SK-N-SH (cell line): ENCODE data around the gene ADCY9. TPM values are rescaled to one million over a fixed set of nuclear protein-coding genes. Genes with fewer than 3 reads are reported as not detected.

ENCODE experiments used
- CTCF ChIA-PET: fragments of 300-600, 350-600 bp; formaldehyde crosslinking; extraction: SDS; loops from one replicate; lab custom pipeline; 2021; lab: Yijun Ruan, JAX
- POLR2A ChIA-PET: fragments of 350-600 bp; sonication (Branson Sonifier 250); formaldehyde crosslinking; extraction: SDS; loops from one replicate; lab custom pipeline; 2020; ENCODE audit warnings: antibody characterized with exemption, inconsistent platforms; lab: Yijun Ruan, JAX
- DNase-seq: peaks from one replicate; pipeline ENCODE4 v3.0.0; 2012
- H2AFZ ChIP-seq: fragments of 200-600 bp; sonication (generic); 2 replicates; pipeline ENCODE4 v1.8.1; 2016; ENCODE audit warnings: antibody characterized with exemption, mild to moderate bottlenecking, low read depth
- H3F3A ChIP-seq: fragments of 200-600 bp; sonication (generic); replicated peaks from 2 replicates; pipeline ENCODE3; 2016; ENCODE audit warnings: antibody characterized with exemption, mild to moderate bottlenecking; ENCODE audit not compliant: insufficient read depth
- H3K27ac ChIP-seq, 2 experiments: fragments of 200-500 bp in 1 of 2; fragments of 200-600 bp in 1 of 2; sonication (Bioruptor generic) in 1 of 2; sonication (generic), shearing (Covaris generic) in 1 of 2; 2 replicates each; pipeline versions ENCODE4 v1.5.1 to v1.6.1; 2014 to 2016; ENCODE audit warnings: low read depth in 2 of 2, inconsistent platforms in 1 of 2, low read length in 1 of 2, mild to moderate bottlenecking in 1 of 2, mixed read lengths in 1 of 2
- H3K27me3 ChIP-seq: fragments of 200-600 bp; sonication (generic), shearing (Covaris generic); 2 replicates; pipeline ENCODE4 v1.6.1; 2016; ENCODE audit warnings: mixed run types; ENCODE audit not compliant: insufficient read depth
- H3K36me3 ChIP-seq, 2 experiments: fragments of 200-500 bp in 1 of 2; fragments of 200-600 bp in 1 of 2; sonication (Bioruptor generic) in 1 of 2; sonication (generic) in 1 of 2; replicated peaks in 1 of 2; 2 replicates each; pipeline versions ENCODE3 to v1.5.1; 2014 to 2016; ENCODE audit warnings: low read length in 1 of 2, mild to moderate bottlenecking in 1 of 2; ENCODE audit not compliant: insufficient read depth in 2 of 2, control insufficient read depth in 1 of 2
- H3K4me1 ChIP-seq, 2 experiments: fragments of 200-500 bp in 1 of 2; fragments of 200-600 bp in 1 of 2; sonication (Bioruptor generic) in 1 of 2; sonication (generic), shearing (Covaris generic) in 1 of 2; 2 replicates each; pipeline versions ENCODE4 v1.5.1 to v1.6.1; 2014 to 2016; ENCODE audit warnings: low read depth in 1 of 2, low read length in 1 of 2, mixed run types in 1 of 2; ENCODE audit not compliant: insufficient read depth in 2 of 2, control insufficient read depth in 1 of 2
- H3K4me2 ChIP-seq: fragments of 200-600 bp; sonication (generic), shearing (Covaris generic); 2 replicates; pipeline ENCODE4 v1.6.1; 2017; ENCODE audit warnings: mixed run types
- H3K4me3 ChIP-seq, 2 experiments: fragments of 200-500 bp in 1 of 2; fragments of 200-600 bp in 1 of 2; sonication (Bioruptor generic) in 1 of 2; sonication (generic), shearing (Covaris generic) in 1 of 2; 2 replicates each; pipeline versions ENCODE4 v1.5.1 to v1.8.1; 2014 to 2016; ENCODE audit warnings: low read depth in 2 of 2, inconsistent platforms in 1 of 2, low read length in 1 of 2, mild to moderate bottlenecking in 1 of 2, mixed read lengths in 1 of 2, moderate library complexity in 1 of 2
- H3K79me2 ChIP-seq: fragments of 200-600 bp; sonication (generic); 2 replicates; pipeline ENCODE4 v1.8.1; 2017; ENCODE audit warnings: mild to moderate bottlenecking; ENCODE audit not compliant: insufficient read depth
- H3K9ac ChIP-seq: fragments of 200-600 bp; sonication (generic); 2 replicates; pipeline ENCODE4 v1.6.1; 2017; ENCODE audit warnings: mixed run types
- H3K9me2 ChIP-seq: fragments of 200-600 bp; sonication (generic); 2 replicates; pipeline ENCODE4 v1.6.1; 2017; ENCODE audit warnings: mixed run types
- H3K9me3 ChIP-seq: fragments of 200-600 bp; sonication (generic); 2 replicates; pipeline ENCODE4 v1.6.1; 2017; ENCODE audit warnings: mixed run types, mild to moderate bottlenecking, moderate library complexity
- H4K20me1 ChIP-seq: fragments of 200-600 bp; sonication (generic); 2 replicates; pipeline ENCODE4 v1.6.1; 2017; ENCODE audit warnings: mild to moderate bottlenecking, mixed run types; ENCODE audit not compliant: insufficient read depth
- ELF1 ChIP-seq: IDR thresholded peaks from 2 replicates; pipeline ENCODE4 v1.4.0; 2012
- EZH2phosphoT487 ChIP-seq: fragments of 200-600 bp; sonication (generic); IDR thresholded peaks from 2 replicates; pipeline ENCODE4 v1.6.1; 2017; ENCODE audit warnings: low read depth, mixed run types, mild to moderate bottlenecking, antibody characterized with exemption, moderate library complexity, borderline replicate concordance
- MAX ChIP-seq: IDR thresholded peaks from 2 replicates; pipeline ENCODE4 v1.4.0; 2012; ENCODE audit warnings: low read depth
- REST ChIP-seq: IDR thresholded peaks from 2 replicates; pipeline ENCODE4 v1.6.1; 2012; ENCODE audit warnings: mild to moderate bottlenecking, low read depth, low read length, moderate library complexity
- RFX5 ChIP-seq: IDR thresholded peaks from 2 replicates; pipeline ENCODE4 v1.6.1; 2012; ENCODE audit warnings: mild to moderate bottlenecking, improper control_type of control experiment, low read length
- SIN3A ChIP-seq: IDR thresholded peaks from 2 replicates; pipeline ENCODE4 v1.6.1; 2012; ENCODE audit warnings: low read depth, mild to moderate bottlenecking, low read length, moderate library complexity, borderline replicate concordance
- SMC3 ChIP-seq: IDR thresholded peaks from 2 replicates; pipeline ENCODE4 v1.6.1; 2012; ENCODE audit warnings: low read depth, low read length, improper control_type of control experiment
- WGBS: methylation state at CpG from one replicate; pipeline ENCODE4 v1.1.6; 2017; ENCODE audit warnings: low lambda C conversion rate; 5-methylcytosine and 5-hydroxymethylcytosine counted together
- polyA plus RNA-seq, 3 experiments: library from polyadenylated mRNA; depleted of rRNA; stranded (reverse); fragments of >200 nt; gene quantifications; 2 replicates each; pipeline ENCODE4 v1.2.3, GENCODE V29; 2012

Gene ADCY9
- polyA plus RNA-seq, 1 of the 3 experiments (the other 2 are of a cell fraction), result 5.2 TPM

GRCh38 chr16:3995001-3995400 is 121.2 kb downstream of the ADCY9 start:
- ChIA-PET POLR2A (no interaction called here), CTCF (interaction anchor here (0.7 to 2.0 kb wide), 3 partner anchors 12 to 259 kb away, joined by 3 to 8 read pairs (median 3); no protein-coding TSS in a partner anchor)
- WGBS, result 50% methylated on average over 2 of the region's 2 CpGs

GRCh38 chr16:3993052-3993785 is 123.0 kb downstream of the ADCY9 start:
- no peaks in the 10 kb centered on the region for H3K9me2 ChIP-seq
- H3K27ac ChIP-seq, result no peak overlapping the region
- H3K9ac ChIP-seq, result no peak overlapping the region
- no peaks in the 10 kb centered on the region for H3K36me3 ChIP-seq
- no peaks in the 10 kb centered on the region for H3K4me1 ChIP-seq
- no peak overlapping the region for H3K4me2 ChIP-seq
- ChIA-PET CTCF (interaction anchor here (1.4 to 1.5 kb wide), 3 partner anchors 10 to 261 kb away, joined by 3 to 6 read pairs (median 4); no protein-coding TSS in a partner anchor), POLR2A (no interaction called here)
- no peaks in the 10 kb centered on the region for H3F3A ChIP-seq
- no peak for DNase-seq
- H3K79me2 ChIP-seq, result no peaks in the 10 kb centered on the region
- H4K20me1 ChIP-seq, result no peaks in the 10 kb centered on the region
- TF ChIP-seq REST, result no peak
- WGBS, result 93% methylated on average over 36 of the region's 36 CpGs
- no peak overlapping the region for H3K4me3 ChIP-seq
- H3K27me3 ChIP-seq, result no peaks in the 10 kb centered on the region
- H2AFZ ChIP-seq, result no peak overlapping the region
- H3K9me3 ChIP-seq, result no peaks in the 10 kb centered on the region

More at GRCh38 chr16:3995001-3995400, 121.2 kb downstream of the ADCY9 start:
- no peaks in the 10 kb centered on the region for H3K79me2 ChIP-seq
- H3K4me2 ChIP-seq, result no peak overlapping the region
- H3K9ac ChIP-seq, result no peak overlapping the region
- TF ChIP-seq ELF1 (no peak), MAX (no peak), REST (no peak), EZH2phosphoT487 (no peak), RFX5 (no peak), SMC3 (no peak), SIN3A (no peak)
- H3K36me3 ChIP-seq, result no peaks in the 10 kb centered on the region
- no peaks in the 10 kb centered on the region for H4K20me1 ChIP-seq
- no peaks in the 10 kb centered on the region for H3K9me2 ChIP-seq
- no peak overlapping the region for H2AFZ ChIP-seq
- H3K4me3 ChIP-seq, result no peak overlapping the region
- no peaks in the 10 kb centered on the region for H3F3A ChIP-seq
- DNase-seq, result no peak
- no peaks in the 10 kb centered on the region for H3K27me3 ChIP-seq
- H3K27ac ChIP-seq, result no peak overlapping the region
- H3K4me1 ChIP-seq, result no peaks in the 10 kb centered on the region; a peak in 2 of 4 replicates
- H3K9me3 ChIP-seq, result no peaks in the 10 kb centered on the region
